CD4-positive, alpha-beta T cell treated with Interleukin-15 for 4 hours (primary cell): Measurements from ENCODE around the gene LCP1.

Source experiments
- DNase-seq: peaks from one replicate; pipeline ENCODE4 v3.0.0-alpha.2; 2020; ENCODE audit warnings: low spot score

The LCP1 gene

DNA sequence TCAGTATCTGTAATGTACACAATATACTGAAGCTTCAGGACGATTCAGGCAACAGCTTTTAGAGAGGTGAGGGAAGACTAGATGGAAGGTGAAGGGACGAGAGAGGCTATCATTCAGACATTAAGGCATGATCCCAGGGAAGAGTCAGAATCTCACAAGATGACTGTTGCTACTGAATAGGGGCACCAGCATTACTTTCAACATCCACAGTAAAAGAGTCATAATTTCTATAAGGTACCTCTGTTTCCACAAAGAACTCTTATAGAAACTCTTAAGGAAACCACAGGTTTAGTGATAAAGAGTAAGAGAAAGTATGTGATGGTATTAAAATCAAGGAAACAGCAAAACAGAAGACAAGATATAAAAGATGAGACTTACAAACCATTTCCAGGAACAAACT is 23.0 kb downstream of the LCP1 start:
- no peak for DNase-seq

DNA sequence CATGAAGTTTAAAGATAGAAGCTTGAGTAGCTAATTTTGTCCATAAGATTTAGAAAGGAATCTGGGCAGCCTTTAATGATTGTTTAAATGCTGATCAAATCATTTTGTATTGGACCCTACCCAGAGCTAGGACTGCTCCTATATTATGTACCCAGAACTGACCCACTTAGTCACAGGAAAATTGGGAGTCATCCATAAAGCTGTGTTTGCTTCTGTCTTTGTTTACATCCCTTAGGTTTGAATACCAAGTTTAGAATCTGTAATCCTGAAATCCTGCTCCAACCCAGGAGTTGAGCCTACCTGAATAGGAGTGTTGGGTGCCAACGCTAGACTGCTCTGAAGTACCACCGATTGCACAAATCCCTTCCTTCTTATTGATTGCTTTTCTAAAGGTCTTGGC is 23.8 kb downstream of the LCP1 start:
- no peak for DNase-seq

DNA sequence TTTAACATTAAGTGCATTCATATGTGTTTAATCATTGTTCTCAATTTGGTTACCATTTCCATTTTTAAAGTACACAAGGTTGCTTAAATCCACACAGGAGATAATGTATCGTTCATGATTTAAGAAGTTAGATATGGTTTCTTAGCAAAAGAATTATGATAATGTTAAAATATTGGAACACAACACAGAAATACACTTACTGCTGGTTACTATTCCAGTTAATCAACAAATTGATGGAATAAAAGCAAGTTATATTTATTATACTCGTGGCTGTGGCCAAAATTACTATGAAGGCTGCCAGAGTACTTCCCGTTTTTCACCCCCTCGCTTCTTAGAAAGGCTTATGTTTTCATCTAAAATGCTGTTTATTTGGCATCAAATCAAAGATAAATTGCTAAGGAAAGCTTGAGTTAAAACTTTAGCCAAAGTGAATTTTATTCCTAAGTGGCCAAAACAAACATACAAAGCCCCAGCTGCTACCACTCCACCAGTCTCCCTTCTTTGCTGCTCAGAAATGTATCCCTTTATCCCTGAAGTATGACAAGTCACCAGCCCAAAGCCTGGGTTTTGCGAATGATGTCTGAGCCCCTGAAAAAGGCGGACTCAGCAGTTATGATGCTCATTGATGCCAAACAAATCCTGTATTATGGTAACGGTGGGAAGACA is 27.7 kb downstream of the LCP1 start:
- DNase-seq: no peak

DNA sequence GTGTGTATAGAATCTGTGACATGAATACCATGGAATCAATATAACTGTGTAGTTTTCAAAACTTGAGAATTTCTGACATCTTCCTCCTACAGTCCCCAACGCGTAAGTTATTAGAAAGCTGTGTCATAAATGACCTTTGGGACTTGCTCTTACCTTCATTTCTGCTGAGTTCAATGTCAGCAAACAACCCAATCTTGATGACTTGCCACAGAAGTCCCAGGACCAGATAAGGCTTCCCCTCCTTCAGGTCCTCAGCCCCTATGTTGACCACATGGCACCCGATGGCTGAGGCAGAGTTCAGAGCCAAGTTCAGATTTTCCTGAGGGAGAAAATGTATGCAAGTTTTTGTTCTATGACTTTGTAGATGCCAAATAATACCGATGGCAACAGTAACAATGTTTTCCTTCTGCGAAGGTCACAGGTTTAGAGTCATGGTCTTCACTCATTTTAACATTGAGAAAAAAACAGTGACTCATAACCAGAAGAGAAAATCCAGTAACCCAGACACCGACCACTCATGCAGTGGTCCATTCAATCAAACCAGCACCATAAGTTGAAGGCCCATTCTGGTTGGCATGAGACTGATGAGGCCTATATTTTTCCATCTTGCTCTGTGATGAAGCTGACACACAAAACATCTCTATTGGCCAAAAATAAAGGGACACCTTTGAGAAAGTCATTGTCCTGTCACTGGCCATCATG is 29.2 kb downstream of the LCP1 start:
- DNase-seq: no peak

DNA sequence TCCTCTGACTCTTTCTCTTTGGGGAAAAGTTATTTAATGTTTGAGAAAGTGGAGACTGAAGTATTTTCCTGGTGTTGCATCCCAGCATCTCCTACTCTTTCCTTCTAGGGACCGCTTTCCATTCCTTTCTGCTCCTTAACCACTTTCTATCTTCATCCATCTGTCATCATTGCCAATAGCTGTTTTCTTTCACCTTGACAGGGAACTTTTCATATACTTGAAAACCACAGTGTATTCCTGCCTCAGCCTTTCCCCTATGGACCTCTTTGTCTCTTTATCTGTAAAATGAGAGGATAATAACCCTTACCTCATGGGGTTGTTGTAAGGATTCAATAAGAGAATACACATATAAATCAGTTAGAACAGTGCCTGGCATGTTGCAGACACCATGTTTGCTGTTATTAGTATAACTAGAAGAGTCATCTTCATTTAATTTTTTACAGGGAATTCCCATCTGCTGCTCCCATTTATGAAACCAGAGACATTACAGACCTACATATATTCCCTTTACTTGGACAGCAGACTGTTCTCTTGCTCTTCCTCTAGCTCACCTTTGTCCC is 31.8 kb downstream of the LCP1 start:
- no peak for DNase-seq

DNA sequence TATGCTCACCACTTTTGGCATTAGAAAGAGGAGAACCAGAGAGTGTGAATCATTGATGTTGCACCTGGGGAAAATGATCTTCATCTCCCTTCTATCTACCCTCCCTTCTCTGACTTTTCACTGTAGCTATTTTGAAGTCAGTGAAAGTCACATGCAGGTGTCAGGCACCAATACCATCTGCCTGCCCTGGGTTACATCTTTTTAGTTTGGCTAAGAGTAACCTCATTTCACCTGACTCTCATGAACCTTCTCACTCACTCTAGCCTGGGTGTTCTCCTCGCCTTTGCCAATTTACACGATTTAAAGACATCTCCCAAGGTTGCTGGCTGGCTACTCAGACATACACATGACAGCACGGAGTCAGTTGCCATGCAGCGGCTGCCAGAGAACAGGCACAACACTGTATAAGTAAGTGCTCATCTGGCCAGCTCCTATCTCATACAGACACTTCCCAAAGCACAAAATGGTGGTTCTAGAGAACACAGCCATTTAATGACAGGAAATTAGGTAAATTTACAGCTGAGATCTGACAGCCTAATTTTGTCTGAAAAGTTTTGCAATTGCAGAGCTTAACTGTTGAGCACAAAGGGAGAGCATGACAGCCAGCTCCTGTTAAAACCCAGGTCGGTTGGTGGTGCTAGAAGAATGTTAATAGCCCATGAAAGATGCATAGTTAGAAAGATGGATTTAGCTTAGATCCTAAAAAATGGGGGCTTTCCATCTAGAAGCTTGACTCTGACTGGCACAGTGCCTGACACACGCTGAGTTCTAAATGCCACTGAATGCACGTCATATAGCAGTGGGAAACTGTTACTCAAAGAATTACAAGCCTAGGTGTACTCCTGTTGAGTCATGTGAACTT is 32.5 kb downstream of the LCP1 start:
- no peak for DNase-seq

DNA sequence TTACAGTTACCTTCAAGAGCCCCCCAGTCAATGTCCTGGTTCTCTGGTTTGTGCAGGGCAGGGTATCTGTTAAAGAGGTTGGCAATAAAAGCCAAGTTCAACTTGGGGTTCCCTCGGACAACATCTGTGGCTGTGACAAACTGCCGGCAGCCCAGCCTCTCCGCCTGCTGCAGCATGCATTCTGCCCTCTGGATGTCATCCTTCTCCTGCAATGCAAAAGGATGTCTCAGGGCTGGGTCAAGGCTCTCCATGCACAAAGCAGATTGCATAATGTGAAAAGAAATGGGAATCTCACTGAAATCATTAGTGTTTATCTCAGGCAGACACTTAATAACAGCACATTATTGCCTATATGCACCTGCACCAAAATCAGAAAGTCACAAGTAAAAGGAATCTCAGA is 35.1 kb downstream of the LCP1 start:
- DNase-seq: no peak

DNA sequence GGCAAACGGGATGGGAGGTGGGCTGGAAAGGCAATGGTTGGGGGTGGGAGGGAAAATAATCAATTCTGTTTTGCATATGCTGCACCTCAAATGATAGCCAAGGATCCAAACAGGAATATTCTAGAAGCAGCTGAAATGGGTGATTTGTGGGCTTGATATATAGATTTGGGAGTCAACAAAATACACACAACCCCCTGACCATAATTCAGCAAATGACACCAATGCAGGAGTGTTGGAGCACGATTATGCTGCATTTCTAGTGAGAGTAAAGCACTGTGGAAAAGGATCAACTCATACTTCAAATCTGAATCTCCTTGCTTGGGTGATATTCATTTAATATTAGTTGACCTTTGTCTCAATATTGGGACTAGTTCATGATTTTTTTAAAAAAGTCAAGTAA is 36.0 kb downstream of the LCP1 start:
- DNase-seq: no peak

DNA sequence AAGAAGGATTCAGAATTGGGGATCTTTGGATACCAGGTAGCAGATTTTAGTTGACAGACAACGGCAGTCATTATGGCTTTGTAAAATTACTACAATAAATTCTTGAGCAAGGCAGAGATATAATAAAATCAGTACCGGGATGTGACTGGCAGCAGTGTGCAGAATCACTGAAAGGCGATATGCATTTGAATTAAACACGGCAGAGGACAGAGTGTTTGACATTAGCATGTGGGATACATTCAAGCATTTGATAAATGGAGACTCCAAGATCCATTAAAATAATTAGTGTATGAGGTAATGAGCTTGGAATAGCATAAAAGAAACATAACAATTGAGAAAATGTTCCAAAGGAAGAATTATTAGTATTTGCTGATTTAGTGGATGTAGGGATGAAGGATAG is 36.8 kb downstream of the LCP1 start:
- no peak for DNase-seq

DNA sequence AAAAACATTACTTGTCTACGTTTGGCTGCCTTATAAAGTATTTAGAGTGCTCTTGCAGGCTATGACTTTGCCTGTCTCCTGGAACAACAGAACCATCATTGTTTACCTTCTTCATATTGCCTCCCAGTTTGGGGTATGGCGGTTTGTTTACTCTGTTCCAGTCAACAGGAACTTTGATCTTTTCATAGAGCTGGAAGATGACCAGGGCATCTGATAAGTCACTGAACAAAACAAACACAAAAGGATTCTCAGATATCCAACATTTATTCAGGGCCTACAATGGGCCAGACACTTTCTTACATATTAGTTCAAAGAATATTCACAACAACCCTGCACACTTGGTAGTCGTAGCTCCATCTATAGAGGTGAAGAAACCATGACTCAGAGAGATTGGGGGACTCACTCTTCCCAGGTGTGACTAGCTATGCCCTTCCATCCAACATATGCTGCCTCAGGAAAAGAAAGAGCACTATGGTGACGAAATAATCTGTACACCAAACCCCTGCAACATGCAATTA is 38.7 kb downstream of the LCP1 start:
- no peak for DNase-seq

DNA sequence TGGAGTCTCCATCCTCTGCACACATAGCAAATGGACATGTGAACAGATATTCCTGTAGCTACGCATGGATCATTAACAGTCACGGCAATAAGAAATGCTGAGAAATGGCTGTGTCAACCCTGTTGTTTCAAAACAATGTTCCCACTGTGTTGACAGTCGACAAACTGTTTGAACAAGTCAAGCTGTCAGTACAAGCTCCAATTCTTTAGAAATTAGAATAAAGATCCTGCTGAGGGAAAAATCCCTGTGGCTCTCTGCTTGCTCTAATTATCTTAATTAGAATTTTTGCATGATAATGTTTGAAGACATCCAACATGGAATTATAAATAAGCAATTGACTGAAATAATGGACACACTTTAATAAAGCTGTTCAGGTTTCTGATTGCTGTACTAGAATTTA is 39.2 kb downstream of the LCP1 start:
- DNase-seq: no peak

DNA sequence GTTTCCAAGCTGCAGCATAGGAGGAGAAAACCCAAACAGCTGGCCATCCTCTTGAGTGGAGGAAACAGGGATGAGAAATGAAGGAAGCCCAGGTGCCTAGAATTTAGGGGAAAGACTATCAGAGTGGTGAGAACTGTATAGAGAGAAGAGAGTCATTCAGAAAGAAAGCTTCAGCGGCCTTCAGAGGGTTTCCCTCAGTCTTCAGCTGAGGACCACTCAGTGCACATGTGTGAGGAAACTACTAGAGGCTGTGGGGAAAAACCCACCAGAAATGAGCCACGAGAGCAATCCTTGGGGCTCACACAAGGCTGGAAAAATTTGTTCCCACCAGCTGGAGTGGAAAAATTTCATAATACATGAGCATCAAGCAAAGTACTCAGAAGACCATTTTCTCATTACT is 41.9 kb downstream of the LCP1 start:
- DNase-seq: no peak

DNA sequence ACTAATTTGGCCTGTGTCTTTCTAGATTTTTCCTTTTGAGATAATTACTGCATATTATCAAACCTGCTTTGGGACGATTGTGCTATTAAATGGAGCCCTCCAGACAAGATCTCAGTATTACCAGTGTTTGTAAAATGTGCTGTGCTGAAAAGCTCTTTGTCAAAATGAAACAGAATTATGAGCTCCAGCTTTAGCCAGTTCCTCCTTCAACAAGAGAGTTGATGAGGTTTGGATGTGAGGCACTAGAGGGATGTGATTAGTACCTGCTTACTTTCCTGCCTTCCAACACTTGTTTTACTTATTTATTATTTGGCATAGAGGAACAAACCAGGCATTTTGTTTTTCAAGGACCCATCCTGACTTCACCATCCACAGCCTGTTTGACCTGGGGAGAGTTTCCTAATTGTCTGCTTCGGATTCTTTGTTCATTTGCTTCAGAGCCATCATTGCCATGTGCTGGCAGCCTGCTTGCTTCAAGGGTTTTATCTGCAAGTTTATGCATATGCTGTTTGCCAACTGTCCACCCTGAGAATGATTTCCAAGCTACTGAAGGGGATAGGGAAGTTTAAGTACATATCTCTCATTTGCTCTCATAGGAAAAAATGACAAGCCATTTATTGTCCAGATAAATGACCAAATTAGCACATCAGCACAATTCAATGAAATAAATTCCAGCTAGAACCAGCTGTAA is 44.2 kb downstream of the LCP1 start:
- DNase-seq: no peak

DNA sequence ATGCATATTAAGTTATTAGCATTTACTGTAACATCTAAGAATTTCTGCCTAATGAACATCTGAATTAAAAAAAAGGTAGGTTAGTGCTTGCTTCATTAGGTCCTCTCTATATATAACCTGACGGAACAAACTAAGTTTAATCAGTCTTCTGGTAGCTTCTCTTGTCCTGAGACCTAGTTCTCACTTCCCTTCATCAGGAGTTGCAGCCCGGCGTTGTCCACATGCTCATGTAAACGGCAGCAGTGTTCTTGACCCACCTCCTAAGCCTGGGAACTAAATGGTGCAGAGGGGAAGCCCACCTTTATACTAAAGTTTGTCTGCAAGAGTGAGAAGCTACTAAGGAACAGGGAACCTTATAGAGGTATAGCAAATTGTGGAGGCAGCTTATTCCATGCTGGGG is 45.3 kb downstream of the LCP1 start:
- DNase-seq: no peak

DNA sequence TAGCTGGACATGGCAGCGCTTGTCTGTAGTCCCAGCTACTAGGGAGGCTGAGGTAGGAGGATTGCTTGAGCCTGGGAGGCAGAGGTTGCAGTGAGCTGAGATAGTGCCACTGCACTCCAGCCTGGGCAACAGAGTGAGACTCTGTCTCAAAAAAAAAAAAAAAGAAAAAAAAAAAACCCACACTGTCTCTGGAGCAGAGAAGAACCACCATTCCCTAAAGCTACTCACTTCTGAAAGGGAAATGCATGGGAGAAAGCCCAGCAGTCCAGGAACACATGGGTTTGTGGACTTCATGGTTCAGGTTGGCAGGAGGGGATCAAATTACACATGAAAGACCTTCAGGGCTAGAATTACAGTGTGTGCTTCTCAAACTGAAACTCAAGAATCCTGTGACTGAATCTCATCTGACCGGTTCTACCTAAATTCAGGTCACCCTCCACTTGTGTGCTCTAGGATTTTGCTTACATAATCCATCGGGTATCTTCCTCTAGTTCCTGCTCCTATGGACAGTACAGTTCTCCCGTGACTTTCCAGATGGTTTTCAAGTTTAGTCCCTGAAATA is 46.9 kb downstream of the LCP1 start:
- DNase-seq: no peak

DNA sequence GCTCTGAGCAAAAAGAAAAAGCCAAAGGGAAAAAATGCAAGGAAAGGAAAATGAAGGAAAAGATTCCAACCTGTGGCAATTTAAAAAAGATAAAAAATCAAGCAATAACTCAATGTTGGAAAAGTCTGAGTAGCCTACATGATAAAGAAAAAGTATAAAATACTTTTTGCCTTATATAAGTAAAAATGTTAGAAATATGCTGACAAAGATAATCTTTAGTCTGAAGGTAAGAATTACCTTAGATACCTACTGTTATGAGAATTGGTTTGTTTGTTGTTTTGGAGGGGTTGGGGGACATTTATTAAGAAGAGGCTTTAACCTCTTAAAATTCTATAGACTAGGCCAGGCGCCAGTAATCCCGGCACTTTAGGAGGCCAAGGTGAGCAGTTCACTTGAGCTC is 47.5 kb downstream of the LCP1 start:
- DNase-seq: no peak

DNA sequence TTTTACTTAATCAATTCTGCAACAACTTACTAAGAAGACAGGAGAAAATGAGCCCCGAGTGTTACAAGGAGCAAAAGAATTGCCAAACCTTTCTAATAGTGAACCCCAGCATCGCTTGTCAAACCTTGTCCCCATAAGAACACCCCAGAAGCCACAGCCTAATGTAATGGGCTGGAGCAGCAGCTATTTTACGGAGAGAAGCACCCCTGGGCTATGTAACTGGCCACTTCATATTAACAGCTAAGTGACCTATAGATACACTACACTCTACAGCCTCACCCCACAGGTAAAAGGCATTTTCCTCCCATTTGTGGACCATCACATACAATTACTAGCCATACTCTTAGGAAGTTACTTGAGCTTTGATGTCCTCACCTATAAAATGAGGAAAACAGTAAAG is 49.9 kb downstream of the LCP1 start:
- DNase-seq: no peak

DNA sequence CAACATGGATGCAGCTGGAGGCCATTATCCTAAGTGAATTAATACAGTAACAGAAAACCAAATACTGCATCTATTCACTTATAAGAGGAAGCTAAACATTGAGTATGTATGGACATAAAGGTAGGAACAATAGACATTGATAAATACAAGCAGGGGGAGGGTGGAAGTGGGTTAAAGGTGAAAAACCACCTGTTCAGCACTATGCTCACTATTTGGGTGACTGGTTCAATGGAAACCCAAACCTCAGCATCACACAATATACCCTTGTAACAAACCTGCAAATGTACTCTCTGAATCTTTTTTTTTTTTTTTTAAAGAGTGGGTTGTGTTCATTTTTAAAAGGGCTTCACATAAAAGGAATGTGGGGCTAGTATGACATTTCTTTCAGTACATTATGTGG is 50.3 kb downstream of the LCP1 start:
- no peak for DNase-seq

DNA sequence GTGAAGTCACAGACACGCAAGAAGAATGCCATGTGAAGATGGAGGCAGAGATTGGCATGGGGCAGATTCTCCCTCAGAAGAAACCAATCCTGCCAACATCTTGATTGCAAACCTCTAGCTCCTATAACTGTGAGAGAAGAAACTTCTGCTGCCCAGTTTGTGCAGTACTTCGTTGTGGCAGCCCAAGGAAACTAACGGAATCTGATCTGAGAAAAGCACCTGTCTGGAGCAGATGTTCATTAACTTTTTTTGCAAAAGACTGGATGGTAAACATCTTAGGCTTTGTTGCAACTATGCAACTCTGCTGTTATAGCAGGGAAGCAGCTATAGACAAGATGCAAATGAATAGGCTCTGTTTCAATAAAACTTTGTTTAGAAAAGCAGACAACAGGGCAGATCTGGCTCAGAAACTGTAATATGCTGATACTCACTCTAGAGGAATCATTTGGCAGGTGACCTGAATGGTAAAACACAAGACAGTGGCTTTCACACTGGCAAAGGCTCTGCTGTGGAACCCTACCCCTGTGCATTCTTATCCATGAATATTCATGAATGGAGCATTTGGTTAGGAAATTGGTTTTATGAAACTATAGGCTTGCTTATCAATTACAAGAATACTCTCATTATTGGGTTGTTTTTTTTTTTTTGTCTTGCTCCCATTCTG is 51.9 kb downstream of the LCP1 start:
- no peak for DNase-seq

DNA sequence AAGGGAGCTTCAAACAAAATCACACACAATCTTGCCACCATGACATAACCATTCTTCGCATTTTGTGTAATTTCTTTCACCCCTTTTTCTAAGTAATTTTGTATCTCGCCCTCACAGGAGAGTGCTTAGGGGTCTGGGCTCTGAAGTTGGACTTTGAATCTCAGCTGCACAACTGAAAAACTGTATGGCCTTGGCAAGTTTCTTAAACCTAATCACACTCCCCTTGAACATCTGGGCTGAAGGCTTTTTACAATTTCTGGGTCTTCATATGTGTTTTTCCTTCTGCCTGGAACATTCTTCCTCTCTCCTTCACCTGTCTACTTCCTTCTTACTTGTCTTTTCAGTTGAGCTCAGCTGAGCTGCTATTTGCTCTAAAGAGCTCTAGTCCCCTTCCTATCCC is 52.9 kb downstream of the LCP1 start:
- no peak for DNase-seq

DNA sequence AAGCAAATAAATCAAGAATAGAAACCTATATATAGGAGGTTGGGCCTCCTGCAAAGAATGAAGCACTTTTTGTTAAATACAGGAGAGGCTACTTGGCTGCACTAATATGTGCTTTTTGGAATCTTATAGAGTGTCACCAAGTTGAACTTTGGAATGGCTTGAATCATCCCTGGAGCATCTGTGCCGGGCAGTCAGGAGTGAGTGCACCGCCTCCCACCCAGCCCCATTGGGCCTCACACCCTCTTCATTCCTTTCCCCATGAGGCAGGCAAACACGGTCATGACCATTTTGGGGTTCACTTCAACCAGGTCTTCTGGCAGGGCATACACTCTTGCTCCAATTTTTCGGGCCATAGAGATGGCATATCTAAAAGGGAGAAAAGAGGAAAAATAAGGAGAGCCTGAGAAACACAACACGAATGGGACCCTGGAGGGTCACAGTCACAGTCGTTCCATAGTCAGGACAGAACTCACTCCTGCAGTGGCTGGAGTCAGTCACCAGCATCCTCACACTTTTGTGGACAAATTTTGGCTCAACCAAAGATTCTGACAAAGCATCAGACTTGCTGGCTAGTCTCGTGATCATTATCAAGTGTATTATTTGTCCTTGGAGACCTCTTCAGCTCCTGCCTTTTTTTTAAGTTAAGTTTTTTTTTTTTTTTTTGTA is 54.5 kb downstream of the LCP1 start:
- no peak for DNase-seq
